Measurements from ENCODE around the gene RAG2. TPM values are rescaled to one million over a fixed set of nuclear protein-coding genes. Genes with fewer than 3 reads are reported as not detected.

RAG2 gene
- total RNA-seq (not detected in 2 replicates), polyA plus RNA-seq (not detected in 2 replicates), polyA minus RNA-seq (not detected in 2 replicates)
- 0.05 TPM for total RNA-seq (2013)

GRCh38 chr11:36598051-36598450 is at the start of gene RAG2:
RAG2 (minus strand) TSS chr11:36598236; CDS start chr11:36594168, 4,068 bp downstream.
- no peak within 1 kb of the TSS for H2AFZ ChIP-seq (ENCODE audit: insufficient read depth, low read depth, low read length, poor library complexity, severe bottlenecking)
- Mint-ChIP-seq H3K27ac (no peak within 1 kb of the TSS), H3K4me3 (no peak within 1 kb of the TSS), H3K4me1 (peaks cover 11% of the 10 kb centered on the region), H3K9me3 (ENCODE audit: insufficient read depth) (no peaks in the 10 kb centered on the region), H3K27me3 (peaks cover 68% of the 10 kb centered on the region)
- H3K9me3 ChIP-seq (ENCODE audit: control extremely low read depth in 1 of 3, control insufficient read depth in 2 of 3, insufficient read depth in 1 of 3, low read length in 2 of 3), result no peaks in the 10 kb centered on the region
- H3K4me2 ChIP-seq (replicated peaks; ENCODE audit: low read depth, low read length, poor library complexity, severe bottlenecking), result no peak within 1 kb of the TSS
- DNase-seq, result no peak
- intact Hi-C loops (cut with micrococcal nuclease), result no loop called here
- no peak within 1 kb of the TSS for H3K9ac ChIP-seq (ENCODE audit: low read length)
- H3K4me3 ChIP-seq (ENCODE audit: control extremely low read depth in 1 of 5, extremely low read depth in 1 of 5, insufficient read depth in 1 of 5, low read depth in 2 of 5, low read length in 4 of 5), result no peak within 1 kb of the TSS
- POLR2A ChIA-PET, result no interaction called here
- peaks cover 8 to 15% of the 10 kb centered on the region in 2 donors for H3K4me1 ChIP-seq (ENCODE audit: control insufficient read depth in 2 of 2, insufficient read depth in 2 of 2, low read length in 2 of 2)
- TF ChIP-seq EZH2 (IDR thresholded peaks at IDR 0.05; ENCODE audit: borderline replicate concordance, insufficient read depth, low read depth, low read length, poor library complexity, severe bottlenecking), result no peak
- TF ChIP-seq CTCF (IDR thresholded peaks at IDR 0.05), result no peak
- H3K79me2 ChIP-seq (ENCODE audit: control insufficient read depth, insufficient read depth, low read length), result no peaks in the 10 kb centered on the region
- no peak for ATAC-seq (ENCODE audit: low read depth)
- CTCF ChIA-PET, result no interaction called here
- no peaks in the 10 kb centered on the region for H4K20me1 ChIP-seq (ENCODE audit: control insufficient read depth, insufficient read depth, low read length, poor library complexity, severe bottlenecking)
- 25% methylated on average over 2 of the region's 2 CpGs for WGBS (ENCODE audit: insufficient coverage)
- H3K27me3 ChIP-seq (replicated peaks in 1 of 4; ENCODE audit: control extremely low read depth in 1 of 4, control insufficient read depth in 3 of 4, insufficient read depth in 4 of 4, low read length in 3 of 4), result peaks cover 0 to 39% (median 22%) of the 10 kb centered on the region in 4 experiments
- no peak within 1 kb of the TSS for H3K27ac ChIP-seq (ENCODE audit: low read length in 2 of 2)
- no peaks in the 10 kb centered on the region for H3K36me3 ChIP-seq (replicated peaks in 1 of 2; ENCODE audit: control extremely low read depth in 1 of 2, control insufficient read depth in 1 of 2, extremely low read depth in 1 of 2, insufficient read depth in 2 of 2, low read length in 1 of 2)

- no peak for TF ChIP-seq EZH2 (IDR thresholded peaks at IDR 0.05; ENCODE audit: borderline replicate concordance, insufficient read depth, low read depth, low read length, poor library complexity, severe bottlenecking)
- TF ChIP-seq CTCF (IDR thresholded peaks at IDR 0.05), result no peak
- Histone ChIP-seq H2AFZ (ENCODE audit: insufficient read depth, low read depth, low read length, poor library complexity, severe bottlenecking) (no peak overlapping the region), H3K27ac (ENCODE audit: low read length in 2 of 2) (no peak overlapping the region), H3K4me3 (ENCODE audit: control extremely low read depth in 1 of 5, extremely low read depth in 1 of 5, insufficient read depth in 1 of 5, low read depth in 2 of 5, low read length in 4 of 5) (no peak overlapping the region), H3K9me3 (ENCODE audit: control extremely low read depth in 1 of 3, control insufficient read depth in 2 of 3, insufficient read depth in 1 of 3, low read length in 2 of 3) (peaks cover 0 to 2% (median 0%) of the 10 kb centered on the region in 3 donors), H3K4me2 (replicated peaks; ENCODE audit: low read depth, low read length, poor library complexity, severe bottlenecking) (no peak overlapping the region), H3K4me1 (ENCODE audit: control insufficient read depth in 2 of 2, insufficient read depth in 2 of 2, low read length in 2 of 2) (no peaks in the 10 kb centered on the region), H3K9ac (ENCODE audit: low read length) (no peak overlapping the region), H4K20me1 (ENCODE audit: control insufficient read depth, insufficient read depth, low read length, poor library complexity, severe bottlenecking) (no peaks in the 10 kb centered on the region), H3K36me3 (replicated peaks in 1 of 2; ENCODE audit: control extremely low read depth in 1 of 2, control insufficient read depth in 1 of 2, extremely low read depth in 1 of 2, insufficient read depth in 2 of 2, low read length in 1 of 2) (no peaks in the 10 kb centered on the region), H3K27me3 (replicated peaks in 1 of 4; ENCODE audit: control extremely low read depth in 1 of 4, control insufficient read depth in 3 of 4, insufficient read depth in 4 of 4, low read length in 3 of 4) (no peaks in the 10 kb centered on the region), H3K79me2 (ENCODE audit: control insufficient read depth, insufficient read depth, low read length) (no peaks in the 10 kb centered on the region)
- Mint-ChIP-seq H3K4me3 (no peak overlapping the region), H3K9me3 (ENCODE audit: insufficient read depth) (no peaks in the 10 kb centered on the region), H3K27ac (no peak overlapping the region), H3K4me1 (no peaks in the 10 kb centered on the region), H3K27me3 (peaks cover 4% of the 10 kb centered on the region)
- DNase-seq (no peak), ATAC-seq (ENCODE audit: low read depth) (no peak)
- intact Hi-C loops (cut with micrococcal nuclease), result no loop called here
- ChIA-PET CTCF (no interaction called here), POLR2A (no interaction called here)
- WGBS (ENCODE audit: insufficient coverage), result 75% methylated on average over 1 of the region's 2 CpGs
These were observed 40.5 kb upstream of the RAG2 start for GRCh38 chr11:36638556-36638955.

Measured in B cell (primary cell).